LoVo (cell line): ENCODE results near the gene PTPRU.

Experiments used
- DNase-seq: peaks from one replicate; pipeline ENCODE4 v3.0.0-alpha.2; 2016; ENCODE audit warnings: low spot score

PTPRU gene

GRCh38 chr1:29245876-29246275 is 9.6 kb downstream of the PTPRU start:
- DNase-seq, result no peak

- DNase-seq, result no peak
These were observed 10.7 kb downstream of the PTPRU start for GRCh38 chr1:29247044-29247443.

DNA sequence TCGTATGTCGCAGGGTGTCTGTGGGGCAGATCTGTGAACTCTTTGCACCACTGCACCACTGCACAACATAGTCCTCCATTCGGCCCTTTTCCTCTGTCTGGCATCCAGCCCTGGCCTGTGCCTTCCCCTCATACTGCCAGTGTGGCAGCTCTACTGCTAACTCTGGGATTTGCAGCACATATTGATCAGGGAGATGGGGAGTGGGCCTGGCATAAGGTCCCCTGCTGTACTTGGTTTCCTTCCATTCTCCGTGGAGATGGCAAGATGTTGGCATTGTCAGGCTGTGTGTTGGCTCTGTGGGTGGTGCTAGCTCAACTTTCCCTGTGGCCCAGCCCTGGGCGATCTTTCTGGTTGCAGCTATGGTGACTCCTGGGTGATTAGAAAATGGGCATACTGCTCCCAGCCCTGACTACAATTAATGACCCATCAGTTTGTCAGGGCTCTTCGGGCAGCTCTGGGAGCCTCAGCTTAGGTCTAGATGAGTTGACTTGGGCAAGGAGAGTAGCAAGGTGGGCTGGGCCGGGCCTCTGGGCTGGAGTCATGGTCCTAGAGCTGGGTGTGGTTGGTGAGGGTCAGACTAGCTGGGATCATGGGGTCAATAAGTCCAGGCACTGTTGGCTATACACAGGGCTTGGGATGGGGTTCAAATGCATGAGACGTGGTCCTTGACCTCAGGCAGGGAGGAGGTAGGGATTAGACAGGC is 11.4 kb downstream of the PTPRU start:
- DNase-seq, result no peak

DNA sequence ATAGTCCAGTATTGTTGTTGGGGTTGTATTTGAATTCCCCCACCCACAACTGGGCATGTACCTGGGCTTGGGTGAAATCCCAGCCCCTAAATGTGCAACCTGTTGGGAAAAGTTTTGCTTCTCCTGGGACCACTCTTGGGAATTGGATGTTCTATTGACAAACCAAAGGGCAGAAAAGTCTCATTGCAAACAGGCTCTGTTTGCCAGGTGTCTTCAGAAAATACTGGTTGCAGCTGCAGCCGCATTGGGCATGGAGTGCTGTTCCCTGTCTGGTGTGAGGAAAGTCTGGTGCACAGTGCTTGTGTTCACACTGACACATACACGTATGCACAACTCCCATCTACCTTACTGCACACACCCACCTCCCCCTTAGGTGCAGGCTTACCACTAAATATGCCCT is 12.1 kb downstream of the PTPRU start:
- no peak for DNase-seq

DNA sequence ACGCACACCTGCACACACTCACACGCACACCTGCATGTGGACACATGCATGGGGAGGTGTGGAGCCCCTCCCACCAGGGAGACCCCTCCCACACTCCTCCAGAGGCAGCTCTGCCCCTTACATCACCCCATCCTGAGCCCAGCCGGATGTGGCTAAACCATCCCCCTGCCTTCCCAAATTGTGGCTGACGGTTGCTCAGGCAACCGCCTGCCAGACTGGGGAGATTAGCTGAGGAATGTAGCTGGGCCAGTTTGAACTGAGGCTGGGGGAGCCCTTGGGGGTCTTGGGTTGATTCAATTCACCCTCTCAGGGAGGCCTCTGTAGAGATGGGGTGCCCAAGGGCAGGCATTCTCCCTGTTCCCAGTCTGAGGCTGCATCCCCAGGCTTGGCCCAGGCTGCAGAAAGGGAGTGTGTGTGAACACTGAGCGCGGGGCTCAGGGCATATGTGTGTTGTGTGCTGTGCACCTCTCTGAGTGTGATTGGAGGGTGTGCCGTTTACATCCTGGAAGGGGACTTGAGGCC is 12.9 kb downstream of the PTPRU start:
- DNase-seq, result no peak

GRCh38 chr1:29249951-29250581 is 13.7 kb downstream of the PTPRU start:
- no peak for DNase-seq

DNA sequence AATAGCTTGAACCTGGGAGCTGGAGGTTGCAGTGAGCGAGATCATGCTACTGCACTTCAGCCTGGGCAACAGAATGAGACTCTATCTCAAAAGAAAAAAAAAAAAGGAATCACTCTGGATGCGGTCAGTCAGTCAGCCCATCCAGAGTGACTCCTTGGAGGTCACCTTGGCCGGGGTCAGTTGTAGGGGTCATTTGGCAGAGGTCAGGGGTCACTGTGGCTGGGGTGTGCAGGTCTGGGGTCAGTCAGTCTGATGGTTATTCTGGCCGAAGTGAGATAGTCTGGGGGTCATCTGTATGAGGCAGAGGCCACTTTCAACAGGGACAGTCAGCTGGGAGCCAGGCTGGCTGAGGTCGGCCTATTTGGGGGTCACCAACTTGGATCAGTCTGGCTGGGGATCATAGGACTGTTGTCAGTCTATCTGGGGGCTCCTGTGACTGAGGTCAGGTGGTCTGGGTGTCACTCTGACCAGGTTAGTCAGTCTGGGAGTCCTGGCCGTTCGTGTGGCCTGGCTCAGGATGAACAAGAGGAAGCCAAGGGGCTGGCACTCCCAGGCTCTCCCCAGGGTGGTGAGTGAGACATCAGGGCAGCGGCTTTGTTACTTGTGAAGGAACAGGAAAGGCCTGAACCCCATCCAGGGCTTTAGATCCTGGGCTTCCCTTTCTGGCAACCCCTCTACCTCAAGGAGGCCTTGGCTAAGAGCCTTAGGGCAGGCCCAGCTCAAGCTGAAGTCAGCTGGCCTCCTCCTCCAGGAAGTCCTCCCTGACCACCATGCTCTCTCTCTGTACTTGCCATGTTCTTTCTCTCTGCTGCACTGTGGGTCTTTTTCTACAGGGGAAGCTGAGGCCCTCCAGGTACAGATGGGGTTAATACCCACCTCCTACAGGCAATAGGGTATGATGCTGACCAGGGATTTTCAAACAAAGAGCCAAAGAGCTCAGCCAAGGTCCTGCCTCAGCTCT is 15.1 kb downstream of the PTPRU start:
- DNase-seq, result no peak

DNA sequence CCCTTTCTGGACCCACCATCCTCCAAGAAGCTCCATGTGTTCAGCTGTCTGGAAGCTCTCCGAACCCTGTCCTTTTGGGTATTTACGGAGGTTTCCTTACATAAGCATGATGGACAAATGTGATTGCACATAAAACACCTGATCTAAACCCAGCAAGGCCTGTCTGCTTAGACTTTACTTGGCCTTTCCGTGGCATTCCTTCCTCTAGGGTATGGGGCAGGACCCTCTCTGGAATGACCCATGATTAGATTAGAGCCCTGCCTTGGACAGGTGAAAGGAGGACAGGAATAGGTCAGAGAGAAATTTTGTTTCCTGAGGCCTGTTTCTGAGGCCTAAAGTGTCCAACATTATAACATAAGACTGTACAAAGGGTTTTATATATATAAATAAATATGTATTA is 16.9 kb downstream of the PTPRU start:
- no peak for DNase-seq

GRCh38 chr1:29254346-29254745 is 18.0 kb downstream of the PTPRU start:
- no peak for DNase-seq

DNA sequence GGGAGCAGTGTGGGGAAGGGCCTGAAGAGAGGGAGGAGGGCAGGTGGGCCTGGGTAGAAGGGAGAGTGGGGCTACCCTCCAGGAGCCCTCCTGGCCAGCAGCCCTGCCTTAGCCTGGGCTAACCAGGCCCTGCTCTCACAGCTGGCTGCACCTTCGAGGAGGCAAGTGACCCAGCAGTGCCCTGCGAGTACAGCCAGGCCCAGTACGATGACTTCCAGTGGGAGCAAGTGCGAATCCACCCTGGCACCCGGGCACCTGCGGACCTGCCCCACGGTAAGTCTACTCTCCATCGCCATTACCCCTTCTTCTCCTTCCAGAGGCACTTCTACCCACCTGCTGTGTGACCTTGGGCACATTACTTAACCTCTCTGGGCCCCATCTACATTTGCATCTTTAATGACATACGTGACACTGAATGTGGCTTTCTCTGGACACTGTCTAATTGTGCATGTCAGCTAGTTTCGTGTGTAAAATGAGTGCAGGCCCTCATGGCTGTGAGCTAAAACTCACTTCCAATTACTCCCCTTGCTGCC is 18.9 kb downstream of the PTPRU start:
- DNase-seq, result no peak

- DNase-seq, result no peak
These were observed 20.1 kb downstream of the PTPRU start for GRCh38 chr1:29256394-29256793.

GRCh38 chr1:29256979-29257804 is 20.9 kb downstream of the PTPRU start:
- DNase-seq, result no peak

- DNase-seq, result no peak
These were observed 22.1 kb downstream of the PTPRU start for GRCh38 chr1:29258189-29258975.

DNA sequence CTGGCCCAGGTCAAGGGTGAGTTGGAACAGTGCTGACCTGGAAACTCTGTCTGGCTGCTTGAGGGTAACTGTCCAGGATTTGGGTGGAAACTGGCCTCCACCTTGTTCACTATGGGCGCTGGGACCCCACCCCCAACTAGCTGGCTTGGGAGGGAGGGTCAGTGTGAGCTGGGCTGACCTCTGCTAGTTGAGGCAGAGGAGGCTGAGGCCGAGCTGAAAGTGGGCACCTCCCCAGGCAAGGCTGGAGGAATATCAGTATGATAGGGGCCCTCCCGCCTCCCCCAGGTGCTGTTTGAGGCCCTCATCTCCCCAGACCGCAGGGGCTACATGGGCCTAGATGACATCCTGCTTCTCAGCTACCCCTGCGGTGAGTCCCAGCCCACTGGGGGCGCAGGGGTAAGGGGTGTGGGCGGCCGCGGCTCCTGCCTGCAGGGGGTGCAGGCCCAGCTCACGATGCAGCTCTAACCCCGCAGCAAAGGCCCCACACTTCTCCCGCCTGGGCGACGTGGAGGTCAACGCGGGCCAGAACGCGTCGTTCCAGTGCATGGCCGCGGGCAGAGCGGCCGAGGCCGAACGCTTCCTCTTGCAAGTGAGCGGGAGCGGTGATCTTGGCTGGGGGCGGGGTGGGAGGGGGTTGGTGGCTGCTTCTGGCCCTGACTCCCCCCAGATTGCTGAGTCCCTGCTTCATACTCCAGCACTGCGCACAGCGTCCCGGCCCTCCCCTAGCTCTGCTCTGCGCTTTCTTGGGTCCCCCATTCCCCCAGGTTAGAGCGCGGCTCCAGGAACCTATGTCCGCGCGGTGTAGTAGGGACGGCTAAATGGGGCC is 22.9 kb downstream of the PTPRU start:
- DNase-seq, result no peak

DNA sequence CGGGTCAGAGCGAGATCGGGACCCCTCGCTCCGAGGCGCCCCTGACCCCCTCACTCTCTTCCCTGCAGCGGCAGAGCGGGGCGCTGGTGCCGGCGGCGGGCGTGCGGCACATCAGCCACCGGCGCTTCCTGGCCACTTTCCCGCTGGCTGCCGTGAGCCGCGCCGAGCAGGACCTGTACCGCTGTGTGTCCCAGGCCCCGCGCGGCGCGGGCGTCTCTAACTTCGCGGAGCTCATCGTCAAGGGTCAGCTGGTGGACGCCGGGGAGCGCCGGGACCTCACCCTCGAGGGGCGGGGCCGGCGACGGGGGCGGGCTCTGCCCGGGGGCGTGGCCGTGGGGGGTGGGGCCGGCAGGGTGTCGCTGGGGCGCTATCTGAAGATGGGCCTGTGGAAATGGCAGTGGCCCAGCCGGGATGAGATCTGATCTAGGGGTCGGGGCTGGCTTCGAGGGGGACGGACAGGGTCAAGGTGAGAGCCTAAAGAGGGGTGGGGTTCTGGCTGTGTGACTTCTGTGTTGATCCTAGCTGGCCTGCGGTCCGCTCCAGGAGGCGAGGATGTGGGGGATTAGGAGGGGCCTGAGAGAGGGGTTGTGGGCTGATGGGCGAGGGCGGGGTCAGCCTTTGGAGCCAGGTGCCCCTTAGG is 23.6 kb downstream of the PTPRU start:
- DNase-seq, result no peak

DNA sequence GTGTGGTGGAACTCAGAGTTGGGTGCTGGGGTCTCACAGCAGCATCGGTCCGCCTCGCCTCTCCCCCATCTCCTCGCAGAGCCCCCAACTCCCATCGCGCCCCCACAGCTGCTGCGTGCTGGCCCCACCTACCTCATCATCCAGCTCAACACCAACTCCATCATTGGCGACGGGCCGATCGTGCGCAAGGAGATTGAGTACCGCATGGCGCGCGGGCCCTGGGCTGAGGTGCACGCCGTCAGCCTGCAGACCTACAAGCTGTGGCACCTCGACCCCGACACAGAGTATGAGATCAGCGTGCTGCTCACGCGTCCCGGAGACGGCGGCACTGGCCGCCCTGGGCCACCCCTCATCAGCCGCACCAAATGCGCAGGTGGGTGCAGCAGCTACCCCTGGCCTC is 24.2 kb downstream of the PTPRU start:
- DNase-seq, result no peak

DNA sequence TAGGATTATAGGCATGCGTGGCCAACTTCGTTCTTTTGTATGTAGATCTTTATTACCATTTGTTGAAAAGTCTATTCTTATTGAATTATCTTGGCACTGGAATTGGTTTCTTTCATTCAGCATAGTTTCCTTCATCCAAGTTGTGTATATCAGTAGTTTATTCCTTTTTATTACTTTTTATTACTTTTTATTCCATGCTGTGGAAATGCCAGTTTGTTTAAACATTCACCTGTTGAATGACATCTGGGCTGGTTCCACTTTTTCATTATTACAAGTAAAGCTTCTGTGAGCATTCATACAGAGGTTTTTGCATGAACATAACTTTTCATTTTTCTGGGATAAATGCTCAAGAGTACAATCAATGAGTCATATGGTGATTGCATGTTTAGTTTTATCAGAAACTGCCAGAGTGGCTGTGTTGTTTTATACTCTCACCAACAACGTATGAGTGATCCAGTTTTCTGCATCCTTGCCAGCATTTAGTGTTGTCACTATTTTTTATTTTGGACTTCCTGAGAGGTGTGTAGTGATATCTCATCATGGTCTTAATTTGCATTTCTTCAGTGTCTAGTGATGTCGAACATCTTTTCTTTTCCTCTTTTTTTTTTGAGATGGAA is 28.6 kb downstream of the PTPRU start:
- no peak for DNase-seq

GRCh38 chr1:29266912-29267311 is 30.6 kb downstream of the PTPRU start:
- no peak for DNase-seq
